ENCODE results near the gene SERTAD4. TPM values are rescaled to one million over a fixed set of nuclear protein-coding genes. Genes with fewer than 3 reads are reported as not detected.

Gene SERTAD4
- total RNA-seq, 4 donors from 2014 or later = 2.9 to 3.3 (median 3.0) TPM

DNA sequence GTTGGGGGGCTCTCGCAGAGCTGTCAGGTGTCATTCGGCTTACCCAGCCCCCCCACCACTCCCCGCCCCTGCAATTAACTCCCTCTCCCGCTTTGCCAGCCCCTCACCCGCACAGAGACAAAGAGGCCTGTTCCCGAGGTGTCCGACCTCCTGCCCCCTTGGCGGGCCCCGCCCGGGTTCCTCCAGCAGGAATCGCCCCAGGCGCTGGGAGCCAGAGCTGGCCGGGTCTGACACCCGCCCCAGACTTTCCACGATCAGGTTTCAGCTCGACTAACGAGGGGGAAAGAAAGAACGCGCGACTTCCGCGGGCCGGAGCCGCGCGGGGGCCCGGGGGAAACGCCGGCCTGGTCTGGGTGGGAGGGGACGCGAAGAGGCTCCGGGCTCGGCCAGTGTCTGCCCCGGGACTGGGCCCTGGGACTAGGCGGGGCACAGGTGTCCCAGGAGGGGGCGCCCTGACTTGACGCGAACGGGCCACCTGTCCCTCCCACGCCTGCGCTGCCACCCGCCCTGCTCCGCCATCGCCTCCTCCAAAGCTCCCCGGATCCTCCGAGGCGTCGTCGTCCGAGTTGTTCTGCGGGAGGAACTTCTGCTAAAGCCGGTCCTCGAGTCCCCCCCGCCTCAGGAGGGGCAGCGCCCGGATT is 59.8 kb downstream of the SERTAD4 start:
- Histone ChIP-seq H3K27me3 (no peaks in the 10 kb centered on the region), H3K27ac (peak overlapping the region; percentile 44 to 88 (median 83)), H3K4me1 (peaks cover 0 to 50% (median 40%) of the 10 kb centered on the region in 3 donors), H3K36me3 (no peaks in the 10 kb centered on the region), H3K9me3 (no peaks in the 10 kb centered on the region), H3K4me3 (peak overlapping the region; percentile 40 to 58)
- ATAC-seq = peak; percentile 48
- WGBS, 2 donors (ENCODE audit: low coverage in 1 of 2) = 0 to 20% methylated on average over 5 to 10 of the region's 56 CpGs
- TF ChIP-seq, protein P1, sequence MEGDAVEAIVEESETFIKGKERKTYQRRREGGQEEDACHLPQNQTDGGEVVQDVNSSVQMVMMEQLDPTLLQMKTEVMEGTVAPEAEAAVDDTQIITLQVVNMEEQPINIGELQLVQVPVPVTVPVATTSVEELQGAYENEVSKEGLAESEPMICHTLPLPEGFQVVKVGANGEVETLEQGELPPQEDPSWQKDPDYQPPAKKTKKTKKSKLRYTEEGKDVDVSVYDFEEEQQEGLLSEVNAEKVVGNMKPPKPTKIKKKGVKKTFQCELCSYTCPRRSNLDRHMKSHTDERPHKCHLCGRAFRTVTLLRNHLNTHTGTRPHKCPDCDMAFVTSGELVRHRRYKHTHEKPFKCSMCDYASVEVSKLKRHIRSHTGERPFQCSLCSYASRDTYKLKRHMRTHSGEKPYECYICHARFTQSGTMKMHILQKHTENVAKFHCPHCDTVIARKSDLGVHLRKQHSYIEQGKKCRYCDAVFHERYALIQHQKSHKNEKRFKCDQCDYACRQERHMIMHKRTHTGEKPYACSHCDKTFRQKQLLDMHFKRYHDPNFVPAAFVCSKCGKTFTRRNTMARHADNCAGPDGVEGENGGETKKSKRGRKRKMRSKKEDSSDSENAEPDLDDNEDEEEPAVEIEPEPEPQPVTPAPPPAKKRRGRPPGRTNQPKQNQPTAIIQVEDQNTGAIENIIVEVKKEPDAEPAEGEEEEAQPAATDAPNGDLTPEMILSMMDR (IDR thresholded peaks at IDR 0.05) = peak in 3 of 4 experiments; percentile 15 to 62 (median 21)
- TF ChIP-seq POLR2AphosphoS5 (IDR thresholded peaks at IDR 0.05) = no peak

DNA sequence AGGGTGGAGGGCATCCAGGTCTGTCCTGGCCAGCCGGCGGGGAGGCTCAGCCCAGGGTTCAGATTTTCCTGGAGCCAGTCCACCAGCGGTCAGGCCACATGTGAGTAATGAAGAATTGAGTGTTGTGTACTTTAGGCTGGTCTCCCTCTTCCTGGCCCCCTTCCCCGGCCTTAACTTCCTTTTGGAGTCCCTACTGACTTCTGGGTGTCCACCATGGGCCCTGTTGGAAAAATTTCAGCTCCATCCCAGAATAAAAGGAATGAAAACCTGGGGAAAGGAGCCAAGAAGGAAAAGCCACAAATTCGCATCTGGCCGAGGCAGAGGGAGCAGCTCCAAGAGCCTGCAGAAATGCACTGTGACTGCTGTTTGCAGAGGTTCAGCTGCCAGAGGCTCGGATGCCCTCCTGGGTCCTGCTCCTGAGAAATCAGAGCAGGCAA is 60.6 kb downstream of the SERTAD4 start:
- Histone ChIP-seq H3K36me3 (no peaks in the 10 kb centered on the region), H3K27ac (peak overlapping the region; percentile 44 to 88 (median 83)), H3K4me3 (peak overlapping the region; percentile 40 to 58), H3K4me1 (peaks cover 0 to 50% (median 40%) of the 10 kb centered on the region in 3 donors), H3K9me3 (no peaks in the 10 kb centered on the region), H3K27me3 (no peaks in the 10 kb centered on the region)
- no peak for TF ChIP-seq EP300 (IDR thresholded peaks at IDR 0.05)
- TF ChIP-seq POLR2AphosphoS5 (IDR thresholded peaks at IDR 0.05) = peak; percentile 11
- TF ChIP-seq, protein P1 (IDR thresholded peaks at IDR 0.05) = no peak
- WGBS, 2 donors (ENCODE audit: low coverage in 1 of 2) = 12 to 13% methylated on average over 3 to 4 of the region's 7 CpGs
- ATAC-seq = peak; percentile 72

DNA sequence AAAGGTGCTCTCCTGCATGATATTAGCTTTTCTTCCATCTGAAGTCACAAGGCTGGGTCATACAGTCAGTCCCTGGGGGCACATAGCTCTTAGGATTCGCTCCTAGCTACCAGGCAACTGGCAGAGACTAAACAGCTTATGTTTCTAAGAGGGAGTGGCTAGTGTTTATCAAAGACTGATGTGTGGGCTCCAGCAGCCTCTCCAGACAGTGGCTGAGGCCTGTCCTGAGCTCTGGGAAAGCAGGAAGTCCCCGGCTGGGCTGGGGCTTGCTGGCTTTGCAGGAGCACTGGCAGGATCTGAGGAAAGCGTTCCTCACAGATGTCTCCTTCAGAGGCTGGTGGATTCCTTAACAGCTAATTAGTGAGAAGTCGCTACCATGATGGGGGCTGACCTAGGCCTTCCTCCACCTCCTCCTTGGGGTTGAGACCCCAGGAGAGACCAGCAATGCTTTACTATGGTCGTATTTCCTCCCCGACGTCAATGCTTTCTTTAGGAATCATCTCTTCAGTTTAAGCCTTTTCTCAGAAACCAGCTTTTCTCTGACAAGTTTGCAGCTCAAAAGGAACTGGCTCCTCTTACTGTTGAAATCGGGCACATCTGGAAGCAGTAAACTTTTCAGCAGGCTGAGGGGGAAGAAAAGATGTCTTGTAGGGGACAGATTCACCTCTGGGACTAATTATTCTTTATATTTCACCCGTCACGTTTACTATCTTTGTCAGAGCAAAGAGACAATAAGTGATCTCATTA is 62.6 kb downstream of the SERTAD4 start:
- Histone ChIP-seq H3K4me3 (no peak overlapping the region), H3K27ac (peak overlapping the region in 3 of 4 donors; percentile 1 to 54 (median 12)), H3K9me3 (no peaks in the 10 kb centered on the region), H3K36me3 (no peaks in the 10 kb centered on the region), H3K4me1 (peaks cover 0 to 50% (median 40%) of the 10 kb centered on the region in 3 donors), H3K27me3 (no peaks in the 10 kb centered on the region)
- TF ChIP-seq EP300 (IDR thresholded peaks at IDR 0.05) = no peak
- TF ChIP-seq POLR2A (IDR thresholded peaks at IDR 0.05) = no peak
- TF ChIP-seq, protein P1 (IDR thresholded peaks at IDR 0.05) = no peak
- TF ChIP-seq POLR2AphosphoS5 (IDR thresholded peaks at IDR 0.05) = no peak
- WGBS, 2 donors (ENCODE audit: low coverage in 1 of 2) = 48 to 49% methylated on average over 5 to 7 of the region's 10 CpGs
- ATAC-seq = no peak

Other genes starting within 250 kb of the SERTAD4 start
- gene HHAT, start 96.1 kb downstream of the SERTAD4 start, total RNA-seq = 1 to 10 TPM; 1.2 to 2.4 (median 1.9) TPM